ENCODE measurements around the gene ZNF747.
A peak's percentile ranks its signal among the peaks of the same experiment; 100 is the strongest.
"Not testable (repeated sequence)": the region's sequence is repeated elsewhere in the genome, so short reads cannot be mapped to it uniquely, and the experiment has no call there.

The ZNF747 gene

GRCh38 chr16:30557707-30557956 is 23.0 kb upstream of the ZNF747 start:
- no peak for DNase-seq

DNA sequence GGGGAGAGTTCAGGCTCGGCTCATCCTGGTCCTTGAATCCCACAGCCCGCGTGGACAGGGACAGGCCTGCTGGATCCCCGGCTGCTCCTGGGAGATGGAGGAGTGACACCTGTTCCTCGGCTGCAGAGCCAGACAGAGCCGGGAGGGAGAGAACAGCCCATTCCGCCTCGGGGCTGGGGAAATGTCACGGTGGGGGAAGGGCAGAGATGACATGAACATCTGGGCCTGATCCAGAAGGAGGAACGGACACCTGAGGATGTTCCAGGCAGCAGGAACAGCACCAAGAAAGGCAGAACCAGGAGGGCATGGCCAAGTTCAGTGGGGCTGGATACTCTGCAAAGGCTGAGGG is 21.4 kb upstream of the ZNF747 start:
- no peak for DNase-seq

DNA sequence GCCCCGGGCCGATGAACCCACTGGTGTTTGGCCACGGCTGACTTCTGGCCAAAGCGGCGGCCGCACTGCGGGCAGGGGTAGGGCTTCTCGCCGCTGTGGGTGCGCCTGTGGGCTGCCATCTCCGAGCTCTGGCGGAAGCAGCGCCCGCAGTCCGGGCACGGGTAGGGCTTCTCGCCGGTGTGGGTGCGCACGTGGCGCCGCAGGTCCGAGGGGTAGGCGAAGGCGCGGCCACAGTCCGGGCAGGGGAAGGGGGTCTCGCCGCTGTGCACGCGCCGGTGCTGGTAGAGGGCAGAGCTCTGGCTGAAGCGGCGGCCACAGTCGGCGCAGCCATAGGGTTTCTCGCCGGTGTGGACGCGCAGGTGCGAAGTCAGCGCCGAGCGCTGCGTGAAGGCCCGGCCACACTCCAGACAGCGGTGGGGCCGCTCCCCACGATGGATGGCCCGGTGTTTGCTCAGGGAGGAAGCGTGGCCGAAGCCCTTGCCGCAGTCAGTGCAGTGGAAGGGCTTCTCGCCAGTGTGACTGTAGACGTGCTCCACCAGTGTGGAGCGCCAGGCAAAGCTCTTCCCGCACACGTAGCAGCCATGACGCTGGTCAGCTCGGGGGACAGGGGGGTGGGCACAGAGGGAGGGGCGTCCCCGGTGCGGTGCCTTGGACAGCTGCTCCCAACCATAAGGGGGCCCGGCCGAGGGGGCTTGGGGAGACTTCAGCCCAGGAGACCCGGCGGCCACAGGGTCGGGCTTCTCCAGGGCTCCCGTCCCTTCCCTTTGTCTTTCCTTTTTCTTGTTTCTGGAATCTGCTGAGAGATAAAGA is 20.9 kb upstream of the ZNF747 start:
- no peak for DNase-seq

DNA sequence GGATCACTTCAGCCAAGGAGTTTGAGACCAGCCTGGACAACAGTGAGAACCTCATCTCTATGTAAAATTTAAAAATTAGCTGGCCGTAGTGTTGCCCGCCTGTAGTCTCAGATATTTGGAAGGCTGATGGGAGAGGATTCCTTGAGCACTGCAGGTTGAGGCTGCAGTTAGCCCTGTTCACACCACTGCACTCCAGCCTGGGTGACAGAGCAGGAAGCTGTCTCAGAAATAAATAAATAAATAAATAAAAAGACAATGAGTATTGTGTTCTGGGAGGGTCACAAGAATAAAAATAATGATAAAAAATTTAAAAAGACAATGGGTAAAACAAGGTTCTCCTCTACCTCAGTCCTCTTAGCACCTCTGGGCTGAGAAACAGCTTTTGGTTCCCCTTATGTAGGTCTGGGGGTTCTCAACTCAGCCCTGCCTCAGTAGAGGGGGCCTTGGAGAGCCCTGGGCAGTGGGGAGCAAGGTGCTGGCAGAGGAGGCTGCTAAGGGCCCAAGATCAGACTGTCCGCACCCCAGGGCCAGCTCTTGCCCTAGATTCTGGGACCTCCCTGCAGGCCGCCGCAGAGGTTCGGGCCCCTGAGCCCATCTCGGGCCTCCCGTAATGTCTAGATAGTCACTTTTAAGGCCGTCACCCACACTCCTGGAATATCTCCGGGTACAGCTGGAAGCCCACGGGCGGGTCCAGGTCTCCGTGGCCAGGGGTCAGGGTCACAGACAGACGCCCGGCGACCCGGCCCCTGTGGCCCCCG is 20.1 kb upstream of the ZNF747 start:
- DNase-seq, result no peak

GRCh38 chr16:30553393-30553899 is 18.8 kb upstream of the ZNF747 start:
- no peak for DNase-seq

DNA sequence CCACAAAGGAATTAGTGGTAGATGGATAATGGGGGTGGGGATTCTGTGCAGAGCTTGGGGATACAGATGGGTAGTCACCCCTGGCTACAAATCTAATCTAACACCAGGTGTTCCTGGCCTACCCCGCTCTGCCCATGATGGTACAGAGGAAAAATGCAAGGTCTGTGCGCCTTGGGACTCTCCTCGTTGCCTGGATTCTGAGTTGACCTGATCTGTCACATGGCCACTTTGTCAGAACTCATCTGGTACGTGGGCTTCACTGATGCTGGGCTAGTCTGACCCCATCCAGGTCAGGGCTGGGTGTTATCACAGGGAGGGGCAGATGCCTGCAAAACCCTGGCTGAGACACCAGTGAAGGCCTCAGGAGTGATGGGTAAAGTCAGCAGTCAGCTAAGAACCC is 18.3 kb upstream of the ZNF747 start:
- no peak for DNase-seq

DNA sequence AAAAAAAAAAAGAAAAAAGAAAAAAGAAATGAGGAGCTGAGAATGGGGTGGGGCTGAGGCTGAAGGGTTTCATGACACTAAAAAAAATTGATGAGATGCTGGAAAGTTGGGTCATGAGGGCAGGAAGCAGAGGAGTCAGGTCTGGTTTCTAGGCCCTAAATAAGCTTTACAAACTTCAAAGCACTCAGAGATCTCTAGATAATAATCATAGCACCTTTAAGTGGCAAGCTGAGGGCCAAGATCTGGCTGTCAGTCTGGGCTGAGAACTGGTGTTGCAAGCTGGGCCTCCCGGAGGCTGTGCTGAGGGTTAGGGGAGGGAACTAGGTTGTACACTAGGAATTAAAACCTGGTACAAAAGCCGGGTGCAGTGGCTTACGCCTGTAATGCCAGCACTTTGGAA is 17.1 kb upstream of the ZNF747 start:
- peak; percentile 67 to 73 for DNase-seq

GRCh38 chr16:30548416-30549253 is 14.0 kb upstream of the ZNF747 start:
- no peak for DNase-seq

- no peak for DNase-seq
Observed at GRCh38 chr16:30546115-30546514, 11.5 kb upstream of the ZNF747 start.

- no peak for DNase-seq
Observed at GRCh38 chr16:30543067-30543466, 8.4 kb upstream of the ZNF747 start.

GRCh38 chr16:30541502-30542329 is 7.1 kb upstream of the ZNF747 start:
- no peak for DNase-seq

GRCh38 chr16:30540916-30541464 is 6.3 kb upstream of the ZNF747 start:
- not testable (repeated sequence) for DNase-seq

- not testable (repeated sequence) for DNase-seq
Observed at GRCh38 chr16:30539986-30540526, 5.4 kb upstream of the ZNF747 start.

- DNase-seq, result no peak
Observed at GRCh38 chr16:30539000-30539964, 4.6 kb upstream of the ZNF747 start.

DNA sequence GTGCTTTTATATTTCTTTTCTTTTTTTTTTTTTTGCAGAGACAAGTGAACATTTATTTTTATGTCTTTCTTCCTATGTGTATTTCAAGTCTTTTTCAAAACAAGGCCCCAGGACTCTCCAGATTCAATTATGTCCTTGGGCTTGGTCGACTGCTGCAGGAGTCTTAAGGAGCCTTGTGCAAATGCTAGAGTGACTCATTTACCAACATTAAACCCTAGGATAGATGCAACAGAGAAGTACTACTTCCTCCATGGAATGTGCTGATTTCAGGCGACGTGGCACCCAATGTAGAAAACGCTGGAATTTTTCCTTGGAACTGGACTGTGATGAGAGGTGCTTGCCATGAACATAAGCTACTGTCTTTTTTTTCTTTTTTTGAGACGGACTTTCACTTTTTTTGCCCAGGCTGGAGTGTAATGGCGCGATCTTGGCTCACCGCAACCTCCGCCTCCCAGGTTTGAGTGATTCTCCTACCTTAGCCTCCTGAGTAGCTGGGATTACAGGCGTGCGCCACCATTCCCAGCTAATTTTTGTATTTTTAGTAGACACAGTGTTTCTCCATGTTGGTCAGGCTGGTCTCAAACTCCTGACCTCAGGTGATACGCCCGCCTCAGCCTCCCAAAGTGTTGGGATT is 1.9 kb upstream of the ZNF747 start:
- not testable (repeated sequence) for DNase-seq

DNA sequence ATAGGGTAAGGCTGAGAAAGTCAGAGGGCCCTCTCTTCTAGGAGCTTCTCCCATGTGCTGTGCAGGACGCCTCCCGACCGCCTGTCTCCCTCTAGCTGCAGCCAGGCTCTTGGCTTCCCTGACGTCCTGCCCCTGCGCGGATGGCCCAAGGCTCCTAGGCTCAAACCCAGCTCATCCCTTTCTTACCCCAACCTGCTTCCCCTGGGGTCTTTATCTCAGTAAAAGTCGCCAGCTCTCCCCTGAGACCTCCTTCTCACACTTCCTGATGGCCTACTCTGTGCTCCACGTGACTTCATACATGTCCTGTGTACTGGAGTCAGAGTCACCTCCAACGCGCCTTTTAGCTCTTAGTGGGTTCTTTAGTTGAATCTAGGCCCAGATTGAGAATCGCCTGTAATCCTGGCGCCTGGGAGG is 1.1 kb upstream of the ZNF747 start:
- peak; percentile 70 to 77 for DNase-seq

DNA sequence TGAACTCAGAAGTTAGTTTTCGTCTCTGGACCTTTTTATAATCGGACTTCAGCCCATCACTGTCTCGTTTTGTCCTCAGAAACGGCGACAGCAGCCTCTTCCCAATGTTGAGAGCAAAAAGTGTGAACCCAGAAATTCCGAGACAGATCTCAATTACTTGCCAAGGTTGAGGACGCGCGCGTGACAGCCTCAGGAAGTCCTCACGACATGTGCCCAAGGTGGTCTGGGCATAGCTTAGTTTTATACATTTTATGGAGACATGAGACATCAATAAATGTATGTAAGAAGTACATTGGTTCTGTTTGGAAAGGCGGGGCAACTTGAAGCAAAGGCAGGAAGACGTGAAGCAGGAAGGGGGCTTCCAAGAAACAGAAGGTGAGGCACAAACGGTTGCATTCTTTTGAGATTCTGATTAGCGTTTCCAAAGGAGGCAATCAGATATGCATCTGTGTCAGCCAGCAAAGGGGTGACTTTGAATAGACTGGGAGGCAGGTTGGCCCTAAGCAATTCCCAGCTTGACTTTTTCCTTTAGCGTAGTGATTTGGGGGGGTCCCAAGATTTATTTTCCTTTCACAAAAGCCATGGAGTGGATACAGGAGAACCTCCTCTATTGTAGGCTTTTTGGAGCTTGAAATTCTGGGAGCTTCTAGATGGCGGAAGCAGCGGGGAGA is 583 bp upstream of the ZNF747 start:
- DNase-seq, result no peak

- DNase-seq, result peak; percentile 35 to 47
Observed at GRCh38 chr16:30533748-30534367, 800 bp downstream of the ZNF747 start.

DNA sequence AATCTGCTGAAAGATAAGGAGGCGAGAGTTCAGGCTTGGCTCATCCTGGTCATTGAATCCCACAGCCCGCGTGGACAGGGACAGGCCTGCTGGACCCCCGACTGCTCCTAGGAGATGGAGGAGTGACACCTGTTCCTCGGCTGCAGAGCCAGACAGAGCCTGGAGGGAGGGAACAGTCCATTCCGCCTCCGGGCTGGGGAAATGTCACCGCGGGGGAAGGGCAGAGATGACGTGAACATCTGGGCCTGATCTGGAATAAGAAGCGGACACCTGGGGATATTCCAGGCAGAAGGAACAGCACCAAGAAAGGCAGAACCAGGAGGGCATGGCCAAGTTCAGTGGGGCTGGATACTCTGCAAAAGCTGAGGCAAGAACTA is 1.5 kb downstream of the ZNF747 start:
- DNase-seq, result no peak

Data from activated CD4-positive, alpha-beta T cell treated with anti-CD3 and anti-CD28 coated beads, Interleukin-2, amount 50 U/mL, for 48 hours (primary cell).